ENCODE measurements around the gene CHL1. TPM values are rescaled to one million over a fixed set of nuclear protein-coding genes. Genes with fewer than 3 reads are reported as not detected.

The CHL1 gene
- total RNA-seq, 1 donor from 2014 or later, result 20.2 TPM

GRCh38 chr3:299590-300301, 103.2 kb downstream of the CHL1 start:
- intact Hi-C loops (cut with DNase I), result no loop called here
- no peaks in the 10 kb centered on the region for H3K4me1 ChIP-seq
- no peak for ATAC-seq
- no peaks in the 10 kb centered on the region for H3K36me3 ChIP-seq
- no peaks in the 10 kb centered on the region for H3K27me3 ChIP-seq (ENCODE audit: low read depth)
- no peak for DNase-seq
- no peak overlapping the region for H3K27ac ChIP-seq
- no peak overlapping the region for H3K4me3 ChIP-seq
- no peaks in the 10 kb centered on the region for H3K9me3 ChIP-seq
- TF ChIP-seq CTCF (IDR thresholded peaks at IDR 0.05), result no peak

- no peak overlapping the region for H3K27ac ChIP-seq
- no peak overlapping the region for H3K4me3 ChIP-seq
- no peak for TF ChIP-seq CTCF (IDR thresholded peaks at IDR 0.05)
- intact Hi-C loops (cut with DNase I), result no loop called here
- DNase-seq (no peak), ATAC-seq (no peak)
- no peaks in the 10 kb centered on the region for H3K9me3 ChIP-seq
- peaks cover 5% of the 10 kb centered on the region for H3K4me1 ChIP-seq
- no peaks in the 10 kb centered on the region for H3K36me3 ChIP-seq
- no peaks in the 10 kb centered on the region for H3K27me3 ChIP-seq (ENCODE audit: low read depth)
Observed at GRCh38 chr3:307182-307581, 110.6 kb downstream of the CHL1 start.

GRCh38 chr3:308597-309321, 112.2 kb downstream of the CHL1 start:
- Histone ChIP-seq H3K36me3 (no peaks in the 10 kb centered on the region), H3K4me3 (no peak overlapping the region)
- no peak for DNase-seq

GRCh38 chr3:312160-312733, 115.7 kb downstream of the CHL1 start:
- Histone ChIP-seq H3K27ac (no peak overlapping the region), H3K4me1 (peaks cover 5% of the 10 kb centered on the region), H3K9me3 (no peaks in the 10 kb centered on the region), H3K4me3 (no peak overlapping the region), H3K27me3 (ENCODE audit: low read depth) (no peaks in the 10 kb centered on the region), H3K36me3 (no peaks in the 10 kb centered on the region)
- no peak for TF ChIP-seq CTCF (IDR thresholded peaks at IDR 0.05)
- intact Hi-C loops (cut with DNase I), result no loop called here
- ATAC-seq (no peak), DNase-seq (no peak)

More at GRCh38 chr3:308597-309321, 112.2 kb downstream of the CHL1 start:
- Histone ChIP-seq H3K27ac (no peak overlapping the region), H3K4me1 (peaks cover 5% of the 10 kb centered on the region), H3K27me3 (ENCODE audit: low read depth) (no peaks in the 10 kb centered on the region), H3K9me3 (no peaks in the 10 kb centered on the region)
- ATAC-seq, result no peak
- intact Hi-C loops (cut with DNase I), result no loop called here
- no peak for TF ChIP-seq CTCF (IDR thresholded peaks at IDR 0.05)

- Histone ChIP-seq H3K27me3 (ENCODE audit: low read depth) (no peaks in the 10 kb centered on the region), H3K4me3 (no peak overlapping the region), H3K9me3 (no peaks in the 10 kb centered on the region), H3K4me1 (peaks cover 5% of the 10 kb centered on the region), H3K36me3 (no peaks in the 10 kb centered on the region), H3K27ac (no peak overlapping the region)
- ATAC-seq (no peak), DNase-seq (no peak)
- no peak for TF ChIP-seq CTCF (IDR thresholded peaks at IDR 0.05)
- intact Hi-C loops (cut with DNase I), result no loop called here
Observed at GRCh38 chr3:312911-313310, 116.3 kb downstream of the CHL1 start.
